SK-N-SH (cell line): ENCODE measurements around the gene GRK5. TPM values are rescaled to one million over a fixed set of nuclear protein-coding genes. Genes with fewer than 3 reads are reported as not detected.

Source experiments
- CTCF ChIA-PET: fragments of 300-600, 350-600 bp; formaldehyde crosslinking; extraction: SDS; loops from one replicate; lab custom pipeline; 2021; lab: Yijun Ruan, JAX
- POLR2A ChIA-PET: fragments of 350-600 bp; sonication (Branson Sonifier 250); formaldehyde crosslinking; extraction: SDS; loops from one replicate; lab custom pipeline; 2020; ENCODE audit warnings: antibody characterized with exemption, inconsistent platforms; lab: Yijun Ruan, JAX
- DNase-seq: peaks from one replicate; pipeline ENCODE4 v3.0.0; 2012
- H2AFZ ChIP-seq: fragments of 200-600 bp; sonication (generic); 2 replicates; pipeline ENCODE4 v1.8.1; 2016; ENCODE audit warnings: antibody characterized with exemption, mild to moderate bottlenecking, low read depth
- H3F3A ChIP-seq: fragments of 200-600 bp; sonication (generic); replicated peaks from 2 replicates; pipeline ENCODE3; 2016; ENCODE audit warnings: antibody characterized with exemption, mild to moderate bottlenecking; ENCODE audit not compliant: insufficient read depth
- H3K27ac ChIP-seq, 2 experiments: fragments of 200-500 bp in 1 of 2; fragments of 200-600 bp in 1 of 2; sonication (Bioruptor generic) in 1 of 2; sonication (generic), shearing (Covaris generic) in 1 of 2; 2 replicates each; pipeline versions ENCODE4 v1.5.1 to v1.6.1; 2014 to 2016; ENCODE audit warnings: low read depth in 2 of 2, inconsistent platforms in 1 of 2, low read length in 1 of 2, mild to moderate bottlenecking in 1 of 2, mixed read lengths in 1 of 2
- H3K27me3 ChIP-seq: fragments of 200-600 bp; sonication (generic), shearing (Covaris generic); 2 replicates; pipeline ENCODE4 v1.6.1; 2016; ENCODE audit warnings: mixed run types; ENCODE audit not compliant: insufficient read depth
- H3K36me3 ChIP-seq, 2 experiments: fragments of 200-500 bp in 1 of 2; fragments of 200-600 bp in 1 of 2; sonication (Bioruptor generic) in 1 of 2; sonication (generic) in 1 of 2; replicated peaks in 1 of 2; 2 replicates each; pipeline versions ENCODE3 to v1.5.1; 2014 to 2016; ENCODE audit warnings: low read length in 1 of 2, mild to moderate bottlenecking in 1 of 2; ENCODE audit not compliant: insufficient read depth in 2 of 2, control insufficient read depth in 1 of 2
- H3K4me1 ChIP-seq, 2 experiments: fragments of 200-500 bp in 1 of 2; fragments of 200-600 bp in 1 of 2; sonication (Bioruptor generic) in 1 of 2; sonication (generic), shearing (Covaris generic) in 1 of 2; 2 replicates each; pipeline versions ENCODE4 v1.5.1 to v1.6.1; 2014 to 2016; ENCODE audit warnings: low read depth in 1 of 2, low read length in 1 of 2, mixed run types in 1 of 2; ENCODE audit not compliant: insufficient read depth in 2 of 2, control insufficient read depth in 1 of 2
- H3K4me2 ChIP-seq: fragments of 200-600 bp; sonication (generic), shearing (Covaris generic); 2 replicates; pipeline ENCODE4 v1.6.1; 2017; ENCODE audit warnings: mixed run types
- H3K4me3 ChIP-seq, 2 experiments: fragments of 200-500 bp in 1 of 2; fragments of 200-600 bp in 1 of 2; sonication (Bioruptor generic) in 1 of 2; sonication (generic), shearing (Covaris generic) in 1 of 2; 2 replicates each; pipeline versions ENCODE4 v1.5.1 to v1.8.1; 2014 to 2016; ENCODE audit warnings: low read depth in 2 of 2, inconsistent platforms in 1 of 2, low read length in 1 of 2, mild to moderate bottlenecking in 1 of 2, mixed read lengths in 1 of 2, moderate library complexity in 1 of 2
- H3K79me2 ChIP-seq: fragments of 200-600 bp; sonication (generic); 2 replicates; pipeline ENCODE4 v1.8.1; 2017; ENCODE audit warnings: mild to moderate bottlenecking; ENCODE audit not compliant: insufficient read depth
- H3K9ac ChIP-seq: fragments of 200-600 bp; sonication (generic); 2 replicates; pipeline ENCODE4 v1.6.1; 2017; ENCODE audit warnings: mixed run types
- H3K9me2 ChIP-seq: fragments of 200-600 bp; sonication (generic); 2 replicates; pipeline ENCODE4 v1.6.1; 2017; ENCODE audit warnings: mixed run types
- H3K9me3 ChIP-seq: fragments of 200-600 bp; sonication (generic); 2 replicates; pipeline ENCODE4 v1.6.1; 2017; ENCODE audit warnings: mixed run types, mild to moderate bottlenecking, moderate library complexity
- H4K20me1 ChIP-seq: fragments of 200-600 bp; sonication (generic); 2 replicates; pipeline ENCODE4 v1.6.1; 2017; ENCODE audit warnings: mild to moderate bottlenecking, mixed run types; ENCODE audit not compliant: insufficient read depth
- ELF1 ChIP-seq: IDR thresholded peaks from 2 replicates; pipeline ENCODE4 v1.4.0; 2012
- EZH2phosphoT487 ChIP-seq: fragments of 200-600 bp; sonication (generic); IDR thresholded peaks from 2 replicates; pipeline ENCODE4 v1.6.1; 2017; ENCODE audit warnings: low read depth, mixed run types, mild to moderate bottlenecking, antibody characterized with exemption, moderate library complexity, borderline replicate concordance
- FOXM1 ChIP-seq: IDR thresholded peaks from 2 replicates; pipeline ENCODE4 v1.4.0; 2012; ENCODE audit warnings: low read depth, mild to moderate bottlenecking
- GABPA ChIP-seq: IDR thresholded peaks from 2 replicates; pipeline ENCODE4 v1.4.0; 2012; ENCODE audit warnings: low read depth, mild to moderate bottlenecking
- GATA2 ChIP-seq: sonication (generic); formaldehyde crosslinking; IDR thresholded peaks from 2 replicates; pipeline ENCODE4 v1.5.0; 2020; ENCODE audit warnings: mild to moderate bottlenecking, missing genetic modification reagents
- MEF2A ChIP-seq: IDR thresholded peaks from 2 replicates; pipeline ENCODE4 v1.4.0; 2012; ENCODE audit warnings: low read depth, borderline replicate concordance
- PBX3 ChIP-seq: IDR thresholded peaks from 2 replicates; pipeline ENCODE4; 2012
- POLR2AphosphoS5 ChIP-seq: IDR thresholded peaks from 2 replicates; pipeline ENCODE4 v1.6.1; 2012; ENCODE audit warnings: low read depth, low read length
- RFX5 ChIP-seq: IDR thresholded peaks from 2 replicates; pipeline ENCODE4 v1.6.1; 2012; ENCODE audit warnings: mild to moderate bottlenecking, improper control_type of control experiment, low read length
- RXRA ChIP-seq: IDR thresholded peaks from 2 replicates; pipeline ENCODE4 v1.4.0; 2012; ENCODE audit warnings: low read depth, mild to moderate bottlenecking, borderline replicate concordance
- SIN3A ChIP-seq: IDR thresholded peaks from 2 replicates; pipeline ENCODE4 v1.6.1; 2012; ENCODE audit warnings: low read depth, mild to moderate bottlenecking, low read length, moderate library complexity, borderline replicate concordance
- SMC3 ChIP-seq: IDR thresholded peaks from 2 replicates; pipeline ENCODE4 v1.6.1; 2012; ENCODE audit warnings: low read depth, low read length, improper control_type of control experiment
- YY1 ChIP-seq: IDR thresholded peaks from 2 replicates; pipeline ENCODE4 v1.4.0; 2012; ENCODE audit warnings: low read depth, mild to moderate bottlenecking
- ZBTB33 ChIP-seq: IDR thresholded peaks from 2 replicates; pipeline ENCODE4 v1.4.0; 2012; ENCODE audit warnings: low read depth, borderline replicate concordance
- WGBS: methylation state at CpG from one replicate; pipeline ENCODE4 v1.1.6; 2017; ENCODE audit warnings: low lambda C conversion rate; 5-methylcytosine and 5-hydroxymethylcytosine counted together
- polyA plus RNA-seq, 3 experiments: library from polyadenylated mRNA; depleted of rRNA; stranded (reverse); fragments of >200 nt; gene quantifications; 2 replicates each; pipeline ENCODE4 v1.2.3, GENCODE V29; 2012
- TF ChIP-seq, protein P1 (sequence below): IDR thresholded peaks from 2 replicates; pipeline ENCODE4 v1.4.0; 2012; ENCODE audit warnings: low read depth, borderline replicate concordance
- TF ChIP-seq, protein P2 (sequence below): fragments of 150-350 bp; IDR thresholded peaks from 2 replicates; pipeline ENCODE4 v1.6.1; 2016; ENCODE audit warnings: mild to moderate bottlenecking, low read depth, low read length
- TF ChIP-seq, protein P3 (sequence below): IDR thresholded peaks from 2 replicates; pipeline ENCODE4 v1.4.0; 2012; ENCODE audit warnings: low read depth
- TF ChIP-seq, protein P4 (sequence below): fragments of 150-350 bp; IDR thresholded peaks from 2 replicates; pipeline ENCODE4 v1.6.1; 2017; ENCODE audit warnings: antibody characterized with exemption, low read length, low read depth, borderline replicate concordance

Gene GRK5
- polyA plus RNA-seq, 1 of the 3 experiments (the other 2 are of a cell fraction) = 12.1 TPM

DNA sequence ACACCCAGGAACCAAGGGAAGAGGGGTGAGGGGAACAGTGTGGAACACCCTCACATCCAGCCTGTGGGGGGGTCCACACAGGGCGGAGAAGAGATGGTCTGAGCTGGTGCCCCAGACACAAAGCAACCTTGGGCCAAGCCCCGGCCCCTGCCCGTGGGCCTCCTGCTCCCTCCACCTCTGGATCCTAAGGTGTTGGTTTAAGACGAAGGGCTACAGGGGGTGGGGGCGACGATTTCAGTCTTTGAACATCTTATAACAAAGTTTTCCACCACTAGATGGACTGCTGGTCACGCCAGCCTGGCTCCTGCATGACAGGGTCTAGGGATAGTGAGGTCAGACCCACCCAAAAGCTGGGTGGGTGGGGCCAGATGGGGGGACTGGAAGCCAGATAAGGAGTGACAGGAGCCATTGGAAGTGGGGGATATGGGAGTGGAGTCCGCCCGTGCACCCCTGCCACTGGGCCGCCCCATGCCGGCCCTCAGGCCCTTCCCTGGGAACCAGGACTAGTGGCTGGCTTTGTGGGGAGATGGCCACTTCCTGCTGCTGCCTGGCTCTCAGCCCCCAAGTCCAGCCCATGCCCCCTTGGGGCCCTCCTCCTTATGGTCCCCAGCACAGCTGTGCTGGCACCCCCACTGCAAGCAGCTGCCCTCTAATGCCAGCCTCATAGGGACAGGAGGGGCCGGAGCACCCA lies 236.7 kb downstream of the GRK5 start:
- 90% methylated on average over 7 of the region's 12 CpGs for WGBS
- Histone ChIP-seq H3K9me3 (no peaks in the 10 kb centered on the region), H3K4me1 (peaks cover 0 to 3% of the 10 kb centered on the region in 2 experiments; a peak in 1 of 4 replicates), H3K9me2 (no peaks in the 10 kb centered on the region), H3K27me3 (no peaks in the 10 kb centered on the region), H2AFZ (no peak overlapping the region), H4K20me1 (no peaks in the 10 kb centered on the region), H3K4me2 (no peak overlapping the region), H3K4me3 (no peak overlapping the region), H3K27ac (no peak overlapping the region), H3K36me3 (peaks cover 0 to 6% of the 10 kb centered on the region in 2 experiments), H3K9ac (no peak overlapping the region), H3K79me2 (no peaks in the 10 kb centered on the region), H3F3A (no peaks in the 10 kb centered on the region)
- POLR2A ChIA-PET = interaction anchor here (0.8 kb wide), 1 partner anchor 12 kb away, joined by 3 read pairs; no protein-coding TSS in a partner anchor
- TF ChIP-seq YY1 = no peak
- TF ChIP-seq ZBTB33 = no peak
- no peak for TF ChIP-seq FOXM1
- TF ChIP-seq RFX5 = no peak
- TF ChIP-seq, protein P1, sequence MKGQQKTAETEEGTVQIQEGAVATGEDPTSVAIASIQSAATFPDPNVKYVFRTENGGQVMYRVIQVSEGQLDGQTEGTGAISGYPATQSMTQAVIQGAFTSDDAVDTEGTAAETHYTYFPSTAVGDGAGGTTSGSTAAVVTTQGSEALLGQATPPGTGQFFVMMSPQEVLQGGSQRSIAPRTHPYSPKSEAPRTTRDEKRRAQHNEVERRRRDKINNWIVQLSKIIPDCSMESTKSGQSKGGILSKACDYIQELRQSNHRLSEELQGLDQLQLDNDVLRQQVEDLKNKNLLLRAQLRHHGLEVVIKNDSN = no peak
- no peak for TF ChIP-seq EZH2phosphoT487
- TF ChIP-seq RXRA = no peak
- no peak for TF ChIP-seq ELF1
- TF ChIP-seq GATA2 = no peak
- no peak for TF ChIP-seq SMC3
- no peak for TF ChIP-seq SIN3A
- no peak for TF ChIP-seq GABPA
- TF ChIP-seq, protein P2, sequence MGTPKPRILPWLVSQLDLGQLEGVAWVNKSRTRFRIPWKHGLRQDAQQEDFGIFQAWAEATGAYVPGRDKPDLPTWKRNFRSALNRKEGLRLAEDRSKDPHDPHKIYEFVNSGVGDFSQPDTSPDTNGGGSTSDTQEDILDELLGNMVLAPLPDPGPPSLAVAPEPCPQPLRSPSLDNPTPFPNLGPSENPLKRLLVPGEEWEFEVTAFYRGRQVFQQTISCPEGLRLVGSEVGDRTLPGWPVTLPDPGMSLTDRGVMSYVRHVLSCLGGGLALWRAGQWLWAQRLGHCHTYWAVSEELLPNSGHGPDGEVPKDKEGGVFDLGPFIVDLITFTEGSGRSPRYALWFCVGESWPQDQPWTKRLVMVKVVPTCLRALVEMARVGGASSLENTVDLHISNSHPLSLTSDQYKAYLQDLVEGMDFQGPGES = no peak
- TF ChIP-seq MEF2A = no peak
- TF ChIP-seq POLR2AphosphoS5 = no peak
- TF ChIP-seq, protein P3, sequence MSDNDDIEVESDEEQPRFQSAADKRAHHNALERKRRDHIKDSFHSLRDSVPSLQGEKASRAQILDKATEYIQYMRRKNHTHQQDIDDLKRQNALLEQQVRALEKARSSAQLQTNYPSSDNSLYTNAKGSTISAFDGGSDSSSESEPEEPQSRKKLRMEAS = no peak
- TF ChIP-seq, protein P4, sequence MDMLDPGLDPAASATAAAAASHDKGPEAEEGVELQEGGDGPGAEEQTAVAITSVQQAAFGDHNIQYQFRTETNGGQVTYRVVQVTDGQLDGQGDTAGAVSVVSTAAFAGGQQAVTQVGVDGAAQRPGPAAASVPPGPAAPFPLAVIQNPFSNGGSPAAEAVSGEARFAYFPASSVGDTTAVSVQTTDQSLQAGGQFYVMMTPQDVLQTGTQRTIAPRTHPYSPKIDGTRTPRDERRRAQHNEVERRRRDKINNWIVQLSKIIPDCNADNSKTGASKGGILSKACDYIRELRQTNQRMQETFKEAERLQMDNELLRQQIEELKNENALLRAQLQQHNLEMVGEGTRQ = no peak
- TF ChIP-seq PBX3 = no peak
- CTCF ChIA-PET = interaction anchor here (0.7 to 19.8 kb wide), 22 partner anchors 9 to 249 kb away, joined by 3 to 505 read pairs (median 6); partner anchors contain the start of gene GRK5
- DNase-seq = no peak
